Activated CD4-positive, alpha-beta T cell treated with anti-CD3 and anti-CD28 coated beads for 24 hours (primary cell): ENCODE data around the gene CETN3.

Experiments used
- DNase-seq, 2 donors: peaks; one replicate each; pipeline ENCODE4 v3.0.0-alpha.2; 2020; ENCODE audit warnings: low read depth in 2 of 2

CETN3 gene

GRCh38 chr5:90409318-90410177 lies at the start of gene CETN3:
TSS of gene CETN3 (minus strand) at chr5:90409756. CDS start at chr5:90409661, 95 bp downstream.
- DNase-seq, result peak; percentile 81 to 85

DNA sequence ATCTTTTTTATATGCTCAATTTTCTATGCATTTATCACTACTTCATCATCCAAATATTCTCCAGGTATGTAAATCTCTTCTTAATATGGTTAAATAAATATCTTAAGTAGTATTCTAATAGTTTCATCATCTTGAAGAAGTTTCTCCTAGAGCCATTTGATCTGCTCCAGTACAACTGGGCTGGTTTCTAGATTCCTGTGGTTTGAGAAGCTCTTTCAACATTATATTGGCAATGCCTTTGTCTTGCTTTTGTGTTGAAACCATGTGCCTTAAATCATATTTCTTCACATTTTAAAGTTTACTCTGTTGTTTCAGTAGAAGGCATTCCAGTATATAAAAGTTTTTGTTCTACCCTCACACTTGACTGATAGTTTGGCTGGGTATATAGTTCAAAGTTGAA lies 37.4 kb upstream of the CETN3 start:
- no peak for DNase-seq

GRCh38 chr5:90440644-90441043 lies 31.1 kb upstream of the CETN3 start:
- DNase-seq, result no peak

- no peak for DNase-seq
These were observed 28.5 kb upstream of the CETN3 start for GRCh38 chr5:90438100-90438499.

DNA sequence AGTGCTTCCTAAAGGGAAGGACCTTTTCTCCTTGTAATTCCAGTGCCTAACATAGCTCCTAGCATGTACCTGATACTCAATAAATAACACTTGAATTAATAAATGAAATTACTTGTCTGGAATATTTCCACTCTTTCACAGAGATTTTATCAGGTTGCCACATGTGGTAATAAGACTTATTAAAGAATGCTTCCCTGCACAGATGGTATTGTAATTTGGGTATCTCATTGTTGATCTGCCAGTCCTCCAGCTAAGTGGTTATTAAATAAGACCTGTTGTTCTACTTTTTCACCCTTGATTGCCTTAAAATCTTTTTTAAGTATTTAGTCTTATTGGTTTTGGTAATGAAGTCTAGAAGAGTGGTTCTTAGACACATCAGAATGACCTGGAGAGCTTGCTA lies 28.1 kb upstream of the CETN3 start:
- no peak for DNase-seq

GRCh38 chr5:90434116-90434714 lies 24.7 kb upstream of the CETN3 start:
- DNase-seq, result peak; percentile 10 to 19

- DNase-seq, result no peak
These were observed 14.7 kb upstream of the CETN3 start for GRCh38 chr5:90424245-90424644.

- no peak for DNase-seq
These were observed 11.6 kb upstream of the CETN3 start for GRCh38 chr5:90421136-90421535.

DNA sequence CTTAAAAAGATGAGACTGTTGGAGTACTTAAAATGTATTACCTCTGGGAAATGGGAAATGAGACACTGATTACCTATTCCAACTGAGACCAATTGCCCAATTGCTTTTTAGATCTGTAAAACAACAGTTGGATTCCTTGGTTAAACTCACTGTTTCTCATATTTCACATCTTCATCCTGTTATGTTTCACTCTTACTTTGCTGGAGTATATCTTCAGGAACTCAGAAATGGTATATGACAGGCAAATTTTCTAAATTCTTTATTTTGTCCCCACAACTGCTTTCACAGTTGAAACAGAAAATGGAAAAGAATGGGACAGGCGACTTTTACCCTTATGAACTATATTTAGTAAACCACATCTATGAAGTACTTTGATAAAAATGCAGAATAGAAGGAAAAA lies 8.7 kb upstream of the CETN3 start:
- no peak for DNase-seq

DNA sequence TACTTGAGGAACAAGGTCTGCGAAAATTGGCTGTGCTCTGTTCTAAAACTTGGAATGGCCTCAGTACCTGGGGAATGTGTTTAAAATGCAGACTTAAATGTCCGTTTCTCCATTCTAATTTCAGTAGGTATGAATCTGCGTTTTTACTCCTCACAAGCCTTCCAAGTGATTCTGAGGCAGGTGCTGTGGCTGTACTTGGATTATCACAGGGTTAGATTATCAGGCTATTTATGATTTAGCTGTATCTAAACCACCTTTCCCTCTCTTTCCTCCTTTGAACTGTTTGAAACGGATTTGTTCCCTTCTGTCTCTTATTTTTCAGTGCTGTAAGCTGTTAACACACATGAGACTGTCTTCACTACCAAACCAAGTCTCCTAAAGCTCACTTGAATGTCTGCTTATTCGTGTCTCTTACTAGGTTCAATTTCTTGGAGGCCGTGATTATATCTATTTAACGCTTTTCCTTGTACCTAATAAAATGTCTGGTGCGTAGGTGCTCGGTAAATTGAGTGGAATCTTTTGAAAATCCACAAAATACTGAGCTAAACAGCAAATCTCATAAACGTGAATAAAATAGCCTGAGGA lies 714 bp upstream of the CETN3 start:
- DNase-seq, result no peak

- DNase-seq, result no peak
These were observed 812 bp downstream of the CETN3 start for GRCh38 chr5:90408571-90409317.

DNA sequence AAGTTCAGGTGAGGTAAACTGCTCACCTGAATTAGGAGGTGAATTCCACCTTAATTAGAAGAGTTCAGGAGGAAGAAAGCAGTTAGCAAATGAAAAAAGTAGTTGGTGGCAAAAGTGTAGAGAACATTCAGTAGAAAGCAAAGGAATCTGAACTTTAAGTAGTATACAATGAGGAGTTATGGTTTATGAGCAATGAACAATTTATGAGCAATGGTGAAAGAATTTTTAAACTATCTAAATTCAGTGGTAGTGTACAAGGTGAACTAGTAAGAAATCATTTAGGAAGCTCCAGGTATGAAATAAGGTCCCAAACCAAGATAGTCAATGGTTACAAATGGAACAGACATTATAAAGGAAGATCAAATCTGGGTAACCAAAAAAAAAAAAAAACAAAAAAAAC lies 3.1 kb downstream of the CETN3 start:
- no peak for DNase-seq

GRCh38 chr5:90402521-90403255 lies 6.9 kb downstream of the CETN3 start:
- no peak for DNase-seq

GRCh38 chr5:90399251-90399650 lies 10.3 kb downstream of the CETN3 start:
- DNase-seq, result no peak

DNA sequence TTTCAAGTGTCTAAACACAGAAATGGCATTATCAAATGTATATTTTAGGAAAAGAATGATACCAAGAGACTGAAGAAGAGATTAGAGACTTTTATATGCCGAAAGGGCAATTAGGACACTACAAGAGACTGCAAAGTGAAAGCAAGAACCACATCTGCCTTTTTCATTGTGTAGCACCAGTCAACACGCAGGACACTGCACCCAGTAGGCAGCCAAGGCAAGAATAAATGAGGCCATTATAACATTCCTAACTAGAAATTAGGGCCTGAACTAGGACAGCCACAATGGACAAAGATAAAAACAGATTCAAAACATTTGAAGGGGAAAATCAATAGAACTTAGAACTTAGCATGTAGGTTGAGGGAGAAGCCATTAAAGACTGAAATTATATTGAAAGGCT lies 10.8 kb downstream of the CETN3 start:
- DNase-seq, result no peak

- DNase-seq, result no peak
These were observed 14.6 kb downstream of the CETN3 start for GRCh38 chr5:90395005-90395404.

DNA sequence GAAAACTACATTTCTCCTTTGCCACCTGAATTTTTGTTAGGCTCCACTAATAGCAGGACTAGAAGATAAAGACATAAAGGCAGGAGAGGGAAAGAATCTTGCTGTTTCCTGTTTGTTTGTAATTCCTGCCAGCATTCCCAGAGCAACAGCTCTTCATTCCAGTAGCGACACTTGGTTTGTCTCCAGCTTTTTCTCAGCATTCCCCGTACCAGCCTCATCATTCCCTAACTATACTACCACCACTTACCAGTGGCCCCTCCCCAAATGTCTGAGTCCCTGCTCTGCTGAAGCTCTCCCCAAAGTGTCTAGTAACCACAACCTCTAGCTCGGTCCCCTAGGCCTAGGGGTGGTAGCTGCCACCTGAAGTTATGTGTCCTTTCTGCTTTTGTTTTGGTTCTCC lies 18.6 kb downstream of the CETN3 start:
- no peak for DNase-seq

DNA sequence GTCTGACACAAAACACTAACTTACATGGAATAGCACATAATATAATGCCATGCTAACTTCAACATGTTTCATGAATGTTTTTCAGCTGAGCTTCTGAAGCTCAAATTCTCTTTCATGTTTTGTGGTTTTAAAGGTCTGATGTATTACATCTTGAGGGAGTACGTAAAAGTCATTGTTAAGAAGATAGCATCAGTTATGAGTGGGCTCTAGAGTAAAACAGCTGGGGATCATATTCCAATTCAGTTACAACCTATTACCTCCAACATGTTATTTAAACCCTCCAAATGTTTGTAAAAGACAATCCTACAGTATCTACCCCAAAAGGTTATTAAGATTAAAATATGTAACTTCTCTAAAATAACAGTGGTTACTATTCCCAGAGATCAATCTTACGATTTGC lies 19.2 kb downstream of the CETN3 start:
- no peak for DNase-seq

DNA sequence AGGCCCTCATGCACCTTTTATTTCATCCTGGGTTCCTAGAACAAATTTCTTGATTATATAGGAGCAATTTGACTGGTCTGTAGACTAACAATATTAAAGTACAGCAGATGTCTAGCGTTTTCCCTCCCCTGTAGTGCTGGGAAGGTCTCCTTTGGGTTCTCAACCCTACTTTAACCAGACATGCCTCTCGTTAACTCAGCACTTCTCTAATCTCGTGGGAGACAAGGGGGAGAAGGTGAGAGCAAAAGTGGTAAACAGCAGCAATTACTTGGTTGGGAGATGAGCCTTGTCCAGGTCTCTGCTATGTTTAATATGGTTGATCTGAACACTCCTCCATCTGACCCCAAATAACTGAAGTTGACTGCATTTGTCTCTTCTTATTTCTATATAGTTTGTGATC lies 22.0 kb downstream of the CETN3 start:
- no peak for DNase-seq

DNA sequence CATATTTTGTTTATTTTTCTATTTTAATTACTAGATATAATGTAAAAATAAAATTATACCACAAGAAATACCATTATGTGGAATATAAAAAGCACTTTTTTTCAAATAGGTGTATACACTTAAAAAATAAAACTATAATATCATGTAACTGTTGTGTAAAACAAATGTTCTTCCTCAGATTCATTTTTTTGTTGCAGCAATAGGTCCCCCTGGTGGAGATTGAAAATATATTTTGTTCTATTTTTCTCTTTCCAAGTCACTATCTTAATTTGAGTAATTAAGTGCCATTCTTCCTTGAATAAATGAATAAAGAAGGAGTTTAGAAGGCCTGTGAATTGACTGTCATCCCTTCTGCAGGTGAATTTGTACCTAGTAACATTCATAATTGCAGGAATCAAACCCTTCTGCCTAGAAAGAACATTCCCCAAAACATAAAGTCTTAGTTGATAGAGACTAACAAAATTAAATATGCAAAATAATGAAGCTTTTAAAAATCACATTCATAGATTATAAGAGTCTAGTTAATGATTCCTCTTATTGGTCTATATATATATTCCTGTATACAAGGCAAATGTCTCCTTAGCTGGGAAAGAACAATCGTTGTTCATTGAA lies 23.4 kb downstream of the CETN3 start:
- no peak for DNase-seq

- DNase-seq, result no peak
These were observed 25.2 kb downstream of the CETN3 start for GRCh38 chr5:90384389-90384788.
